GM12891 (cell line): ENCODE measurements around the gene TMEM208.

ENCODE experiments used
- DNase-seq: peaks from one replicate; pipeline ENCODE4 v3.0.0; 2011; ENCODE audit warnings: low spot score; ENCODE audit not compliant: insufficient read length
- FAIRE-seq: peaks from 2 replicates; lab custom pipeline; 2011; peaks lifted over from hg19 to GRCh38; lab: Jason Lieb, UNC
- PAX5 ChIP-seq: IDR thresholded peaks from 2 replicates; pipeline ENCODE4 v1.6.1; 2011; ENCODE audit warnings: low read length, moderate library complexity, mild to moderate bottlenecking; ENCODE audit not compliant: insufficient read depth, severe bottlenecking
- POLR2A ChIP-seq: IDR thresholded peaks from 2 replicates; pipeline ENCODE4 v1.6.1; 2011; ENCODE audit warnings: low read depth, low read length, control low read depth
- POLR2AphosphoS5 ChIP-seq: IDR thresholded peaks from 2 replicates; pipeline ENCODE4 v1.6.1; 2011; ENCODE audit warnings: low read depth, low read length, control low read depth
- POU2F2 ChIP-seq: IDR thresholded peaks from 2 replicates; pipeline ENCODE4 v1.6.1; 2011; ENCODE audit warnings: low read depth, mild to moderate bottlenecking, control low read depth, low read length, moderate library complexity
- SPI1 ChIP-seq: IDR thresholded peaks from 2 replicates; pipeline ENCODE4 v1.6.1; 2011; ENCODE audit warnings: low read depth, low read length, control low read depth
- TAF1 ChIP-seq: IDR thresholded peaks from 2 replicates; pipeline ENCODE4 v1.6.1; 2011; ENCODE audit warnings: low read depth, low read length, control low read depth

Gene TMEM208

DNA sequence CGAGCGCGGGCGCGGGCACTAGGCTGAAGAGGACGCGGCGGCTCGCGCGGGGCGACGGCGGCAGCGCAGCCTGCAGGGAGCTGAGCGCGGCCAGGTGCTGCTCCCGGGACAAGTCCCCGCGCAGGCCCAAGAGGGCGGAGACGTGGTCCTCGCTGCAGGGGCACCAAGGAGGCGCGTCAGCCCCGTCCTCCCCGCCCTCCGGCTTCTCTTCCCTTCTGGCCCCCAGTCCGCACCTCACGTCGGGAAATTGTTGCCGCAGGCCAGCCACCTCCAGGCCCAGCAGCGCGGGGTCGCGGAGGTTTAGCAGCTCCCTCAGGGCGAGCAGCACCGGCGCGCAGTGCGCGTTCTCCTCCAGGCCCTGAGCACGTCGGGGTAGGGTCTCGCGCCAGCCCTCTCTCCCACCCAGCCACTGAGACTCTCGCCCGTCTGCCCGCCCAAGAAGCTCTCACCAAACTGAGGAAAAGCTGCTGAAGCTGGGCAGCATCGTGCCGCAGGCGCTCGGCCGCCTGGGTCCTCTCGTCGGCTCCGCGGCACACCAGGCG lies 42.4 kb upstream of the TMEM208 start:
- TF ChIP-seq SPI1 (no peak), POLR2A (no peak), POLR2AphosphoS5 (no peak), PAX5 (no peak), POU2F2 (no peak), TAF1 (no peak)
- FAIRE-seq, result no peak
- no peak for DNase-seq

DNA sequence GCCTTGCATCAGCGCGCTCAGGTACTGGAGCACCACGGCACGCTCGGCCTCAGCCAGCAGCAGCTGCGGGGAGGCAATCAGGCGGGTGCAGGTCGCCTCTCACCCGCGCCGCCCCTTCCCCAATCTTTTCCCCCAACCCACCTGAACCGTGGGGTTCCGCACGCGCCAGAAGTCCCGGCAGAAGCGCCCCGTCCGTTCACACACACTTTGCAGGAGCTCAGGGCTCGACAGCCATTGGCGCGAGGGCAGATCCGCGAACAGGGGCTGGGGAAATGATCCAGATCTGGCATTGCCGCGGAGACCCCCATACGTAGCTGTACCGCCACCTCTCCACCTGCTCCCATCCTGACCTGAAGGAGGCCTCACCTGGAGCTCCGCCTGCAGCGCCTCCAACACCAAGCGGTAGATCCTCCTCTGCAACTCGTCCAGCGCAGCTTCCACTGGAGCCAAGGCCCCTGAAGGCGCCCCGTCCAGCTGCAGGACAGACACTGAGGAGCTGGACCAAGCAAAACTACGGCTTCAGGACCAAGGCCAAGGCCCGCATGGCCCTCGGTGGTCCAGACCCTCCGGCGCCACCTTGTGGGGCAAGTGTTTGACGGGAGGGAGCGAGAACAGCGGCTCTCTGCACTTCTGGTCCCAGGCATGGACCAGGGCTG lies 41.8 kb upstream of the TMEM208 start:
- FAIRE-seq (peak; percentile 87), DNase-seq (no peak)
- TF ChIP-seq PAX5 (peak; percentile 73), POLR2AphosphoS5 (no peak)

DNA sequence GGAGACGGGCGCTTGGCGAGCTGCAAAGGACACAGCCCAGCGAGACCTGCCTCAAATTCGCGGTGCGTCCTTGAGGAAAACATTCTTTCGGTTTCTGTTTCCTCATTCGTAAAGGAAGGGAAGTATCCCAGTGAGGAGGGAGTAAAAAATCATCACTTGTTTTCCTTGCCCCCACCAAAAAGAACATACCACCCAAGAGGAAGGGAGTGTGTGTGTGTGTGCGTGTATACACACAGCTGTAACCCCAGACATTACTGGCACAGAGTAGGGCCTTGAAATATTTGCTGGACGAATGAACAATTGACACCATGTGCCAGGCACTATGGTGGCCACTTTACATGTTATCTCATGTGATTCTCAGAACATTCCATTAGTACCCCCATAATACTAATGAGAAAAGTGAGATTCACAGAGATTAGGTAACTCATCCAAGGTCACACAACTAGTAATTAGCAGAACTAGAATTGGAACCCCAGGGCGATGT lies 41.2 kb upstream of the TMEM208 start:
- TF ChIP-seq POLR2A, result no peak
- TF ChIP-seq TAF1, result no peak
- DNase-seq (no peak), FAIRE-seq (no peak)

DNA sequence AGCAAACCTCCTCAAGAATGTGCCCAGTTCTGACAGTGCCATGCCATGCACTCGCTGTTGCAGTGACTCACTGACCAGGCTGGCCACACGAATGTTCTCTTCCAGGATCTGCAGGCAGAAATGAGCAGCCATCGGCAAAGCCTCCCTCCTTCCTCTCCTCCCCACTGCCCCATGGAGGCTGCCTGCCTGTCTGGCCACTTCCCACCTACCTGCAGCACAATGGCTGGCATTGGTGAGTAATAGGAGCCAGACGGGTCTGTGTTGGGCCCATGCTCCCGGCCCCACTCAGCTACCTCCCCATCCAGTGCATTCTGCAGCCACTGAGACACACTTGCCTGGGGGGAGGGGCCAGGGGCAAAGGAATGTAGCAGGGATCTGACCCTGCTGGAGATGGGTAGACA lies 40.4 kb upstream of the TMEM208 start:
- DNase-seq (no peak), FAIRE-seq (no peak)
- no peak for TF ChIP-seq TAF1
- no peak for TF ChIP-seq POLR2A
- TF ChIP-seq PAX5, result no peak
- TF ChIP-seq POLR2AphosphoS5, result no peak
- TF ChIP-seq SPI1, result no peak
- TF ChIP-seq POU2F2, result no peak

DNA sequence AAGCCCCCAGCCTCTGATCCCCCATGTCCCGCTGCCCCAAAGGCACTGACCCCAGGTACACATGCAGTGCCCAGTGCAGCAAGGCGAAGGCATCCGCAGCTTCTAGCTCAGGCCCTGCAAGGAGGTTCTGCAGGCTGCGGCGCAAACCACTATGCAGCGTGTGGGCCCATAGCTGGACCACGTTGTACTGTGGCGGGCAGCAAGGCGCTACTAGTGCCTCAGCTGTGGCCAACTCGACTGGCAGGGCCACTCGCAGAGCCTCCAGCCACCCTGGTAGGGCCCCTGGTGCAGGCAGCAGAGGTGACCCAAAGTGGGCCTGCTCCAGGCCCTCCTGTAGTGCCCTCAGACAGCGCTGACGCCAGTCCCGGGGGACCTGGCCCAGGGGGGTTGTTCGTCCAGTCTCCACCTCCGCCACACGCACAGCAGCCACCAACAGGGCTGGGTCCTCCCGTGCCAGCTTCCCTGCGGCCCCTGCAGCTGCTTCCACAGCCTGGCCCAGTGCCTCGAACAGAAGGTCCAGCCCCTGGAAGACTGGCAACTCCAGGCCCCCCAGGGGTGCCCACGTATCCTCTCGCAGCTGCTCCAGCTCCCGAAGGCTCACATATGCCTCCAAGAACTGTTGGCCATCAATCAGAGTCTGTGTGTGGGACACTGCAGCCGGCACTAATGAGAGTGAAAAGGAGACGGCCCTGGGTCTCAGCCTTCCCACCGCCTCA lies 39.6 kb upstream of the TMEM208 start:
- no peak for FAIRE-seq
- TF ChIP-seq POLR2AphosphoS5, result no peak
- TF ChIP-seq PAX5, result no peak
- no peak for TF ChIP-seq POLR2A
- TF ChIP-seq POU2F2, result no peak
- DNase-seq, result no peak

DNA sequence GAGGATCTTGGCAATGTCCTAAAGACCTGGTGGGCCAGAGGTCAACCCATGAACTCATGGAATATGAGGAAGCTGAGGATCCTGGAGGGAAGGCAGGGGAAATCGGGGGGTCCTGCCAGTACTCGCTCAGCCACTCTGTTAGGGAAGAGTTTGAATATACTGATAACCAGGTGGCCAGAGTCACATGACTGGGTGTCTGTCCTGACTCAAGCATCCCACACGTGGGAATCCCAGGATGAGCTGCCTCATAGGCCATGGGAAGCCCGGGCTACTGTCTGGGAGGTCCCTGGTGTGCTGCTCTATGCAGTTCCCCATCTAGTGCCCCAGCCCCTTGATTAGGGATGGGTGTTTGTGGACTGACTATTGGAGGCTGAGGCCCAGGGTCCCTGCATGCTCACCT lies 38.6 kb upstream of the TMEM208 start:
- DNase-seq, result no peak
- TF ChIP-seq POLR2AphosphoS5, result no peak
- no peak for TF ChIP-seq SPI1
- TF ChIP-seq POU2F2, result no peak
- no peak for TF ChIP-seq TAF1
- TF ChIP-seq PAX5, result no peak
- no peak for TF ChIP-seq POLR2A
- FAIRE-seq, result no peak

DNA sequence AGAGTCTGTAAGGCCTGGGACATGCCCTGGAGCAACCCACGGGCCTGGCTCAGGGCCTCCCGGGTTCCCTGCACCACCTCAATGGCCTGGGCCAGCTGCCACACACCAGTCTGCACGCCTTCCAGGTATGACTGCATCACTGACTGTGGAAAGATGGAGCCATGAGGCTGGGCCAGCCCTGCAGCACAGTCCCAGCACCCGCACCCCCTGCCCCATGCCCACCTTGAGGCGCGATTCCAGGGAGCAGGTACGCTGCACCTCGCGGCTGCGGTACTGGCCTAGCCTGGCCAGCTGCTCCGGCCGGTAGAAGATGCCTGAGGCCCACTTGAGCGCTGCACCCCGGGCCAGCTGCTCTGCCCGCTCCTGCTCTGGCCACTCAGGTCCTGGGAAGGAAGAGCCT lies 38.1 kb upstream of the TMEM208 start:
- FAIRE-seq, result no peak
- DNase-seq, result no peak
- TF ChIP-seq SPI1 (no peak), POU2F2 (no peak), POLR2AphosphoS5 (no peak), TAF1 (no peak), PAX5 (no peak)

DNA sequence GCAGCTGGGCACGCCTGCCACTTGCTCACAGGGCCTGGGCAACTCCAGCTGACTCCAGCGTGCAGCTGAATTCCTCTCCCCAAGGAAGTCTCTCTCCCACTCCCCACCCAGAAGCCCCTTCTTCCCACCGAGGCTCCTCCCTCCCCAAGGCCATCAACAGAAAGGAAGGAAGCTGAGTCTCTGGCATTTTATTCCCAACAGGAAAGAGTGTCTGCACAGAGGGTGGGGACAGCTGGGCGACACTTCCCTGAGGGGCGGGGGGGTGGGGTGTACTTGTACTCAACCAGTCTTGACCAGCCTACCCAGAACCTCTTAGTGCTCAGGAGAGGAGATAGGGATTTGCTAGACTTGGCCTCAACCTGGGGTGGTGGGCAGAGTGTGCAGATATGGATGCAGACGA lies 36.9 kb upstream of the TMEM208 start, which contains the start of gene EXOC3L1:
Gene EXOC3L1 (minus strand): TSS at position 96 of the 400 bp plus-strand sequence. CDS start 460 bp downstream, outside the sequence.
- DNase-seq (no peak), FAIRE-seq (no peak)
- TF ChIP-seq TAF1, result no peak
- TF ChIP-seq SPI1, result no peak
- TF ChIP-seq PAX5, result no peak
- no peak for TF ChIP-seq POLR2AphosphoS5
- no peak for TF ChIP-seq POU2F2
- no peak for TF ChIP-seq POLR2A

DNA sequence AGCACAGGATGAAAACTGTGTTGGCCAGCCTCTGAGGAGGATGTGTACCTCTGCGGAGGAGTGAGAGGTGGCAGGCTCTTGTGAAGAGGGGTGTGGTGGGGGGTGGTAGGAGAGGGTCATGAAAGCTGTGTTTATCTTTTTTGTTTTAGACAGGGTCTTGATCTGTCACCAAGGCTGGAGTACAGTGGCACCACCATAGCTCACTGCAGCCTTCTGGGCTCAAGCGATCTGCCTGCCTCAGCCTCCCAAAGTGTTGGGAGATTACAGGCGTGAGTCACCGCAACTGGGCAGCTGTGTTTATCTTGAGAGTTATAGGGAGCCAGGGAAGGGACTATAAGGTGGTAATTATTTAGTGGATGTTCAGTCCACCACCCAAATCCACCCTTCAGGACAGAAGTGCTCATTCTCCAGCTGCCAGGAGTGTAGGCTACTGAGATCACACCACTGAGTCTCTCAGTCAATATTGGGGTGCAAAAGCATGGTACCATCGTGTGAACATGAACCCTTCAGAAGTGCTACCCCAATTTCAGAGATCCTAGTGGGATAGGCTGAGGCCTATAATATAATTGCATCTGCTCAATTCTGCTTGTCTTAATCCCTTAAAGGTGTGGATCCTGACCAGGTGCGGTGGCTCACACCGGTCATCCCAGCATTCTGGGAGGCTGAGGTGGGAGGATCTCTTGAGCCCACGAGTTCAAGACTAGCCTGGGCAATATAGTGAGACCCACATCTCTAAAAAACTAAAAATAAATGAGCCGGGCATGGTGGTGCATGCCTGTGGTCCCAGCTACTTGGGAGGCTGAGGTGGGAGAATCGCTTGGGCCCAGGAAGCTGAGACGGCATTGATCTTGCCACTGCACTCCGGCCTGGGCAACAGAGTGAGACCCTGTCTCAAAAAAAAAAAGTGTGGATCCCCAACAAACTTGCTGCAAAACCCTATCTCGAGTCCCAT lies 36.2 kb upstream of the TMEM208 start:
- no peak for DNase-seq
- TF ChIP-seq PAX5, result no peak
- no peak for TF ChIP-seq TAF1
- no peak for TF ChIP-seq POLR2AphosphoS5
- TF ChIP-seq POLR2A, result no peak
- no peak for TF ChIP-seq POU2F2
- TF ChIP-seq SPI1, result no peak
- no peak for FAIRE-seq

DNA sequence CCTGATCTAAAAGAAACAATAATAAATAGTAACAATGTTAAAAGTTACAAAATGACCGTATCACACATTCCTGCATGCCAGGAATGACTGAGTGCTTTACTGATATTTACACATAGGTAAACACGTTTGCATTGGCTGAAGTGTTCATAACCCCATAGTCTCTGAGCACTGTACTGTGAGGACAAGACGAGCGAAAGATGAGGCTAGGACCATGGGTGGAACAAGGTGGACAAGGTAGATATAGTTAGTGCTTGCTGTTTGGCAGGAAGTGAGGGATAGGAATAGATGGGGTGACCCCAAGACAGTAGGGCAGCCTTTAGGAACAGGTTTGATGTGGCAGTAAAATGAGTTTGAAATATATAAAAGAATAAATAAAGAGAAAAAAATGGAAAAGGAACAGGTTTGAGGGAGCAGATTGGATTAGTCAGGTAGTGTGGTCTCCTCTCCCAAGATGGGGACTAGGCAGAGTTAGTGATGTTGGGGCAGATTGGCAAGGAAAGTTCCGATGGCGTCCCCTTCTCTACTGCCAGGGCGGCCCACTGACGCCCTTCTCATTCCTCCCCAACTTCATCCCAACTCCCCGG lies 35.4 kb upstream of the TMEM208 start:
- no peak for FAIRE-seq
- DNase-seq, result no peak

More for the DNA sequence above, 35.4 kb upstream of the TMEM208 start:
- TF ChIP-seq POLR2A, result no peak
- TF ChIP-seq PAX5, result no peak
- no peak for TF ChIP-seq SPI1
